LNCAP (cell line): Measurements from ENCODE around the gene MIEF2.

Source experiments
- TF ChIP-seq, protein P1 (sequence below): fragments of 450-650 bp; IDR thresholded peaks from 2 replicates; pipeline ENCODE4 v1.5.1; 2017; ENCODE audit warnings: mild to moderate bottlenecking

The MIEF2 gene

DNA sequence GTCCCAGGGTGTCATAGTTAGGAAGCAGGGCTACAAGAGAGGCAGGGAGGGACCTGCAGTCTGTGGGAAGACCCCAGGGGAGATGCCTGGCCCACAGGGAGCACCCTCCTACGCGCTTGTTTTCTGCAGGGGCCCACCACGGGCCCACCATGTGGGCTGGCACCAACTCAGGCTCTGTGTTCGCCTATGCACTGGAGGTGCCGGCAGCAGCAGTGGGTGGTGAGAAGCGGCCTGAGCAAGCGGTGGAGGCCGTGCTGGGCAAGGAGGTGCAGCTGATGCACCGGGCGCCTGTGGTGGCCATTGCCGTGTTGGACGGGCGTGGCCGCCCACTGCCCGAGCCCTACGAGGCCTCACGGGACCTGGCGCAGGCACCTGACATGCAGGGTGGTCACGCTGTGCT, 20.0 kb upstream of the MIEF2 start:
- TF ChIP-seq, protein P1, sequence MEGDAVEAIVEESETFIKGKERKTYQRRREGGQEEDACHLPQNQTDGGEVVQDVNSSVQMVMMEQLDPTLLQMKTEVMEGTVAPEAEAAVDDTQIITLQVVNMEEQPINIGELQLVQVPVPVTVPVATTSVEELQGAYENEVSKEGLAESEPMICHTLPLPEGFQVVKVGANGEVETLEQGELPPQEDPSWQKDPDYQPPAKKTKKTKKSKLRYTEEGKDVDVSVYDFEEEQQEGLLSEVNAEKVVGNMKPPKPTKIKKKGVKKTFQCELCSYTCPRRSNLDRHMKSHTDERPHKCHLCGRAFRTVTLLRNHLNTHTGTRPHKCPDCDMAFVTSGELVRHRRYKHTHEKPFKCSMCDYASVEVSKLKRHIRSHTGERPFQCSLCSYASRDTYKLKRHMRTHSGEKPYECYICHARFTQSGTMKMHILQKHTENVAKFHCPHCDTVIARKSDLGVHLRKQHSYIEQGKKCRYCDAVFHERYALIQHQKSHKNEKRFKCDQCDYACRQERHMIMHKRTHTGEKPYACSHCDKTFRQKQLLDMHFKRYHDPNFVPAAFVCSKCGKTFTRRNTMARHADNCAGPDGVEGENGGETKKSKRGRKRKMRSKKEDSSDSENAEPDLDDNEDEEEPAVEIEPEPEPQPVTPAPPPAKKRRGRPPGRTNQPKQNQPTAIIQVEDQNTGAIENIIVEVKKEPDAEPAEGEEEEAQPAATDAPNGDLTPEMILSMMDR, result no peak

DNA sequence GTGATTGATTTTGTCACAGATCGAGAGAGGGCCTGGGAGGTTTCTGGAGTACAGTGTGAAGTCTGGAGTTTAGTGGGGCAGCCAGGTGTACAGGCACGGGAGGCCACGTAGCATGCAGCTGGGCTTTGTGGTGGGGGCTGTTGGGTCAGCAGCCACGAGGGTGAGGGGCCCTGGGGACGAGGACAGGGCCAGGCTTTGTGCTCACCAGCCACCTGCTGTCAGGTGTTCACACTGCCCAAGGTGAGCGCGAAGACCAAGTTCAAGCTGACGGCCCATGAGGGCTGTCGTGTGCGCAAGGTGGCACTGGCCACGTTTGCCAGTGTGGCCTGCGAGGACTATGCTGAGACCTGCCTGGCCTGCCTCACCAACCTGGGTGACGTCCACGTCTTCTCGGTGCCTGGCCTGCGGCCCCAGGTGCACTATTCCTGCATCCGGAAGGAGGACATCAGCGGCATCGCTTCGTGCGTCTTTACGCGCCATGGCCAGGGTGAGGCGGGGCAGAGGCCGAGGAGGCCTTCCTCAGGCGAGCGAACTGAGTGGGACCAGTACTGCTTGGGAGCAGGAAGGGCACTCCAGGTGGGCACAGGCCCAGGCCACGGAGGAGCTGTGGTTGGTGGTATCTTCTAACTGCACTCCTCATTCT, 19.1 kb upstream of the MIEF2 start:
- TF ChIP-seq, protein P1, result no peak

DNA sequence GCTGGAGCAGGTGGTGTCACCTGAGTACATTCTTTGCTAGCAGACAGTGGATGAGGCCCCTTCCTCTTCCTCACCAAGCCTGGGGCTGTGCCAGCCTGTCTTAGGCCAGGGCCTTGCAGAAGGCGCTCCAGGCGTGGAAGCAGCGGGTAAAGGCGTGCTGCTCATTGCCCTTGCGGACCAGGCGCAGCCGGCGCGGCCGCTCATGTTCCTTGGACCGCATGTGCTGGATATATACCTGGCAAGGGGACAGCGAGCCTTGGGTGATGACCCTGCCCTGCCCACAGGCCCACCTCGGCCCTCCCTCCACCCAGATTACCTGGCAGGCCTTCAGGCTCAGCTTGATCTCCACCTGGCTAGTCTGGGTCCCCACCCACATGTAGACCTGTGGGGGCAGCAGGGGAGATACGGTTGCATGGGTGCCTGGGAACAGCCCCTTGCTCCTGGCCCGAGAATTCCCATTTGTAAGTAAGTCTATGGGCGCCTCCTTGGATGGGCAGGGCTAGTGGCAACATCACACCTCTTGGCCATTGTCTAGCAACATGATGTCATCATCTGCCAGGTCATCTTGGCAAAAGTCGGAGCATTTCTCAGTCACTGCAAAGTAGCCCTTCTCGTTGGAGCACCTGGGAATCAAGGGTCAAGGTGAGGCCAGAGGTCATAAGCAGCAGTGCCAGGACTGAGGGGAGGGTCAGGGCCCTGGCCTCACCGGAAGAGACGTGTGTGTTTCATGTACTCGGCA, 15.3 kb upstream of the MIEF2 start:
- TF ChIP-seq, protein P1, result no peak

DNA sequence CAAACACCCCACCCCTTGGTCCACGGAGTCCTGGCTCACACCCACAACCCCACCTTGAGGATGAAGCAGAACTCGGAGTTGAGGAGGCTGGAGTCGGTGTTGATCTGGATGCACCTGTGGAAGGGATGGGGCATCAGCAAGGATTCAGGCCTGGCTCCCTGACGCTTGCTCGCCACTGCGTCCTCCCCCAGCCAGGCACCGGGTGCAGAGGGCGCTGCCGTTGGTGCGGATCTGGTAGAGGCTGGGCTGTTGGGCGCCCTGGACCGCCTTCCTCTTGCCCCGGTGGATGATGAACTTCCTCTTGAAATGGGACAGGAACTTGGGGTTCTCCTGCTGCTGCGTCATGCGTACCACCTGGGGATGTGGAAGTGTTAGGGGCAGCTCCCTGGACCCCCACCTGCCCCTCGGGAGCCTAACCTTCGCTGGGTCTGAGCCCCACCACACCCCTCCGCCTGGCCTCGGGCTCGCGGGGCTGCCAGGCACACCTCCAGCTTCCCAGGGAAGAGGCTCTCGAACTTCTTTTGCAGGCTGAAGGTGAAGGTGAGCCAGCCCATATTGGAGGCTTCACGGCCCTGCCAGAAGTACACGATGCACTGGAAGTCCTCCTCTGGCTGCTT, 14.2 kb upstream of the MIEF2 start:
- TF ChIP-seq, protein P1, result no peak

DNA sequence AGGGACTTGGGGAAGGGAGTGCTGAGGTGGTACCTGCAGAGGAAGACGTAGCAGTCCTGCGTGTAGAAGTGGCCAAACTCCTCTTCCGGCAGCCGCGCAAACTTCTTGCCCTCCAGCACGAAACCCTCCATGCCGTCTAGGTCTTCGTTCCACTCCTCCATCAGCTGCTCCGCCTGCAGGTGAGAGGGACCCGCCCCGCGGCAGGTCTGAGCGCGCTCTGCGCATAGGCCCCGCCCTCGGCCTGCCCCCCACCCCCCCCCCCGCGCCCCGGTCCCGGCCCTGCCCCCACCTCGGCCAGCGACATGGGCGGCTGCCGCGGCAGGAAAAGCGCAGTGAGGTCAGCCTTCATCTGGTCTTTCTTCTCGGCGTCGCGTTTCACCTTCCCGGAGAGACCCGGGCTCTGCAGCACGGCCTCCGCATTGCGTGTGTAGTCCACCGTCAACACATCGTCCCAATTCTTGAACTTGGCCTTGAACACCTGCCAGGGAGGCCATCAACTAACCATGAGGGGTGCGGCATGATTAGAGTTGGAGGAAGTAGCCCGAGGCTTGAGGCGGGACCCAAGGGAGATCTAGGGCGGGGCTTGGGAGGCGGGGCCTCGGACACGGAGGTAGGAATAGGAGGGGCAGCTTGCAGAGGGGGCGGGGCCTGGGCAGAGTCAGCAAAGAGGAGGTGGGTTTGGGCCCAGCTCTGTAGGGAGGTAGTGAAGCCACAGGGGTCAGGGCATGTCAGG, 13.4 kb upstream of the MIEF2 start:
- TF ChIP-seq, protein P1, result no peak

DNA sequence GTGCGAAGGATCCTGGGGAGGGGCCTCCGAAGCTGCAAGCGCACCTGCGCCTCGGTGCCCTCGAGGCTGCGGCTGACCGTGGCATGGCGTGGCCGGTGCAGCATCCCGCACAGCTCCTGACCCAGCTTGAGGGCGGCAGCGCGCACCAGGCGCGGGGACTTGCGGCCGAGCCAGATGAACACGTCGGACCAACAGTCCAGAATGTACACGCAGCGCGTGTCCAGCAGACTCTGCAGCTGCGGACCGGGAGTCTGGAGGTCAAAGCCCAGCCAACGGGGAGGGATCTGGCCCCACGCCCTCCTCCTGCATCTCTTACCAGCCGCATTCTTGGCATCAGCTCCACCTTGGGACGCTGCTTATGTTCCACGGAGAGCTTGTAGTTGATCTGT, 12.9 kb upstream of the MIEF2 start:
- TF ChIP-seq, protein P1, result no peak

DNA sequence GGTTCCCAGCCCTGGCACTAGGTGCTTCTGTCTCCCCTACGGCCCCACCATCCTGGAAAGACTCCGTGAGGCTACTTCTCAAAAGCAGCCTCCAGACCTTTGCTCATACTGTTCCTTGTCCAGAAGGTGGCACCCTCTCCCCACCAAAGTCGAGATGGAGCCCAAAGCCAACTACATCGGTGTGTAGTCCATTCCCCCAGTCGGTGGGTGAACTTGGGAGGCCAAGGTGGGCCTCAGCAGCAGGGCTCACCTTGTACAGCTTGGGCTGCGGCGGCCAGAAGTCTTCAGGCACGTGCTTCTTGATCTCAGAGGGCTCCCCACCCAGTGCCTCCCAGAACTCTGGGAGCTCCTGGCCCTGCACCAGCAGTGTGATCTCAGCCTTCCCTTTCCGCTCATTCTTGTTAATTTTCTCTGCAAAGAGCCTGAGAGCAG, 12.1 kb upstream of the MIEF2 start:
- TF ChIP-seq, protein P1, result peak; percentile 69
